SKM-1 treated with dmso at 0.1 percent for 144 hours (cell line): Measurements from ENCODE around the gene SERINC3.
"Not testable (repeated sequence)": the region's sequence is repeated elsewhere in the genome, so short reads cannot be mapped to it uniquely, and the experiment has no call there.

ENCODE experiments used
- DNase-seq: peaks from one replicate; lab custom pipeline; 2025; ENCODE audit not compliant: unreplicated experiment; lab: John Stamatoyannopoulos, UW

The SERINC3 gene

GRCh38 chr20:44521484-44522481, at the start of gene SERINC3:
TSS of gene SERINC3 (minus strand) at chr20:44522070. CDS start at chr20:44521951, 119 bp downstream.
- peak; percentile 92 for DNase-seq

GRCh38 chr20:44571362-44571988, 49.6 kb upstream of the SERINC3 start:
- no peak for DNase-seq

GRCh38 chr20:44570367-44570766, 48.5 kb upstream of the SERINC3 start:
- DNase-seq = no peak

- DNase-seq = no peak
These were observed 44.9 kb upstream of the SERINC3 start for GRCh38 chr20:44566811-44567210.

- DNase-seq = no peak
These were observed 44.1 kb upstream of the SERINC3 start for GRCh38 chr20:44566018-44566417.

GRCh38 chr20:44561876-44562275, 40.0 kb upstream of the SERINC3 start:
- DNase-seq = no peak

GRCh38 chr20:44560818-44561217, 38.9 kb upstream of the SERINC3 start:
- not testable (repeated sequence) for DNase-seq

- DNase-seq = no peak
These were observed 38.4 kb upstream of the SERINC3 start for GRCh38 chr20:44560229-44560628.

- DNase-seq = no peak
These were observed 37.4 kb upstream of the SERINC3 start for GRCh38 chr20:44559302-44559701.

GRCh38 chr20:44552950-44553908, 31.4 kb upstream of the SERINC3 start:
- DNase-seq = no peak

GRCh38 chr20:44552568-44552949, 30.7 kb upstream of the SERINC3 start:
- no peak for DNase-seq

- DNase-seq = no peak
These were observed 30.2 kb upstream of the SERINC3 start for GRCh38 chr20:44552050-44552449.

GRCh38 chr20:44549123-44549522, 27.3 kb upstream of the SERINC3 start:
- DNase-seq = no peak

- no peak for DNase-seq
These were observed 25.5 kb upstream of the SERINC3 start for GRCh38 chr20:44547419-44547818.

- no peak for DNase-seq
These were observed 22.4 kb upstream of the SERINC3 start for GRCh38 chr20:44544263-44544662.

- no peak for DNase-seq
These were observed 21.5 kb upstream of the SERINC3 start for GRCh38 chr20:44543358-44543757.

- DNase-seq = peak; percentile 58
These were observed 21.0 kb upstream of the SERINC3 start for GRCh38 chr20:44542890-44543289.

- no peak for DNase-seq
These were observed 20.1 kb upstream of the SERINC3 start for GRCh38 chr20:44541992-44542391.

- no peak for DNase-seq
These were observed 19.0 kb upstream of the SERINC3 start for GRCh38 chr20:44540834-44541233.

- no peak for DNase-seq
These were observed 16.1 kb upstream of the SERINC3 start for GRCh38 chr20:44537993-44538392.

GRCh38 chr20:44536175-44536574, 14.3 kb upstream of the SERINC3 start:
- DNase-seq = no peak
